ENCODE results near the gene LIG1. TPM values are rescaled to one million over a fixed set of nuclear protein-coding genes. Genes with fewer than 3 reads are reported as not detected.
"Not testable (repeated sequence)": the region's sequence is repeated elsewhere in the genome, so short reads cannot be mapped to it uniquely, and the experiment has no call there.

Gene LIG1
- total and polyA plus RNA-seq, 4 donors = 3.4 to 33.7 (median 13.6) TPM

- no peaks in the 10 kb centered on the region for H3K4me1 ChIP-seq (ENCODE audit: control insufficient read depth in 1 of 2, insufficient read depth in 2 of 2, low read length in 2 of 2)
- H3K36me3 ChIP-seq (ENCODE audit: control insufficient read depth in 1 of 2, insufficient read depth in 2 of 2, low read length in 1 of 2) = no peaks in the 10 kb centered on the region
- intact Hi-C loops (cut with DNase I) = no loop called here
- no peak overlapping the region for H3K4me3 ChIP-seq (ENCODE audit: low read length in 2 of 2)
- whole genome bisulfite sequencing, 2 donors = 86 to 88% methylated on average over 15 of the region's 15 CpGs
- no peaks in the 10 kb centered on the region for H3K27me3 ChIP-seq (ENCODE audit: control insufficient read depth in 1 of 2, insufficient read depth in 2 of 2, low read length in 1 of 2)
- DNase-seq = no peak
- no peaks in the 10 kb centered on the region for H3K9me3 ChIP-seq (ENCODE audit: control insufficient read depth, low read length)
- H3K27ac ChIP-seq (ENCODE audit: low read depth in 1 of 2, low read length in 2 of 2) = no peak overlapping the region
- no peak for ATAC-seq (ENCODE audit: low FRiP score)
Measured at GRCh38 chr19:48108997-48109782, 61.0 kb downstream of the LIG1 start.

DNA sequence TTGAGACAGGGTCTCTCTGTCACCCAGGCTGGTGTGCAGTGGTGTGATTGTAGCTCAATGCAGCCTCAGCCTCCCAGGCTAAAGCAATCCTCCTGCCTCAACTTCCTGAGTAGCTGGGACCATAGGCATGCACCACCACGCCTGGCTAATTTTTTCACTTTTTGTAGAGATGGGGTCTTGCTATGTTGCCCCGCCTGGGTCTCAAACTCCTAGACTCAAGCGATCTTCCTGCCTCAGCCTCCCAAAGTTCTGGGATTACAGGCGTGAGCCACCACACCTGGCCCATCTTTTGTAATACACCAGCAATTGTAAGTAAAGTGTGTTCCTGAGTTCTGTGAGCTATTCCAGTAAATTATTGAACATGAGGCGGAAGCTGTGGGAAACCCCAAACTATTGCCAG is 66.2 kb downstream of the LIG1 start:
- no peak overlapping the region for H3K4me3 ChIP-seq (ENCODE audit: low read length in 2 of 2)
- H3K9me3 ChIP-seq (ENCODE audit: control insufficient read depth, low read length) = no peaks in the 10 kb centered on the region
- H3K36me3 ChIP-seq (ENCODE audit: control insufficient read depth in 1 of 2, insufficient read depth in 2 of 2, low read length in 1 of 2) = peaks cover 0 to 2% of the 10 kb centered on the region in 2 donors
- DNase-seq (peak in 1 of 2 donors; percentile 22), ATAC-seq (ENCODE audit: low FRiP score) (no peak)
- intact Hi-C loops (cut with DNase I) = no loop called here
- H3K27ac ChIP-seq (ENCODE audit: low read depth in 1 of 2, low read length in 2 of 2) = no peak overlapping the region
- H3K4me1 ChIP-seq (ENCODE audit: control insufficient read depth in 1 of 2, insufficient read depth in 2 of 2, low read length in 2 of 2) = no peaks in the 10 kb centered on the region
- 91 to 98% methylated on average over 5 of the region's 5 CpGs for WGBS, 2 donors
- H3K27me3 ChIP-seq (ENCODE audit: control insufficient read depth in 1 of 2, insufficient read depth in 2 of 2, low read length in 1 of 2) = no peaks in the 10 kb centered on the region

- Histone ChIP-seq H3K9me3 (ENCODE audit: control insufficient read depth, low read length) (no peaks in the 10 kb centered on the region), H3K4me3 (ENCODE audit: low read length in 2 of 2) (no peak overlapping the region), H3K27me3 (ENCODE audit: control insufficient read depth in 1 of 2, insufficient read depth in 2 of 2, low read length in 1 of 2) (no peaks in the 10 kb centered on the region), H3K4me1 (ENCODE audit: control insufficient read depth in 1 of 2, insufficient read depth in 2 of 2, low read length in 2 of 2) (no peaks in the 10 kb centered on the region), H3K27ac (ENCODE audit: low read depth in 1 of 2, low read length in 2 of 2) (no peak overlapping the region), H3K36me3 (ENCODE audit: control insufficient read depth in 1 of 2, insufficient read depth in 2 of 2, low read length in 1 of 2) (peaks cover 0 to 2% of the 10 kb centered on the region in 2 donors)
- intact Hi-C loops (cut with DNase I) = no loop called here
- WGBS, 2 donors = 67% methylated on average over 13 of the region's 13 CpGs
- DNase-seq (peak in 1 of 2 donors; percentile 44), ATAC-seq (ENCODE audit: low FRiP score) (no peak)
Measured at GRCh38 chr19:48102870-48103751, 67.0 kb downstream of the LIG1 start.

DNA sequence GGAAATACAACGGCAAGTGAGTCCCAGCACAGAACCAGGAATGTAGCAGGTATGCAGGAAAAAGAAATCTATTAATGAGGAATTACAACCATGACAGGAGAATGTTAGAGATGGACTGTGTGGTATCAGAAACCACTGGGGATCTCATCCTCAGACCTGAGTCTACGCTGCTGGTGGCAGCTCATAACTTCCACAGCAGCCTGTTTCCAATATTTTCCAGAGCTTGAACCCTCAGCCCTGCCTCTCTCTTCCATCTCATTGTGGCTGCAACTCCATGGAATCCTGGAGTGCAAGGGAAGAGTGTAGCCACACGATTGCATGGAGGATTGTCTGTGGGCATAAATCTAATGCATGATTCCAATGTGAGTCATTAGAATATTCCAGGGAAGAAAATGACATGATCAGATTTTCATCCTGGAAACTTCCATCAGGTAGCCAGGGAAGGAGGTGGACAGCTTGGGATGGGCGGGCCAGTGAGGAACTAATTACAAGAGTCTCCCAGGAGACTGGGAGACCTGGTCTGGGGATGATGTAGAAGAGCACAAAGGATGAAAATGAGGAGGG is 74.5 kb downstream of the LIG1 start:
- Histone ChIP-seq H3K9me3 (ENCODE audit: control insufficient read depth, low read length) (peaks cover 6% of the 10 kb centered on the region), H3K36me3 (ENCODE audit: control insufficient read depth in 1 of 2, insufficient read depth in 2 of 2, low read length in 1 of 2) (peaks cover 7 to 25% of the 10 kb centered on the region in 2 donors), H3K27ac (ENCODE audit: low read depth in 1 of 2, low read length in 2 of 2) (no peak overlapping the region), H3K4me3 (ENCODE audit: low read length in 2 of 2) (no peak overlapping the region), H3K27me3 (ENCODE audit: control insufficient read depth in 1 of 2, insufficient read depth in 2 of 2, low read length in 1 of 2) (peaks cover 0 to 1% of the 10 kb centered on the region in 2 donors), H3K4me1 (ENCODE audit: control insufficient read depth in 1 of 2, insufficient read depth in 2 of 2, low read length in 2 of 2) (no peaks in the 10 kb centered on the region)
- DNase-seq (no peak), ATAC-seq (ENCODE audit: low FRiP score) (no peak)
- 69 to 73% methylated on average over 4 of the region's 4 CpGs for WGBS, 2 donors
- intact Hi-C loops (cut with DNase I) = no loop called here

- 79 to 88% methylated on average over 2 of the region's 2 CpGs for WGBS, 2 donors
- ATAC-seq (ENCODE audit: low FRiP score) = no peak
- H3K27ac ChIP-seq (ENCODE audit: low read depth in 1 of 2, low read length in 2 of 2) = no peak overlapping the region
- peaks cover 7 to 25% of the 10 kb centered on the region in 2 donors for H3K36me3 ChIP-seq (ENCODE audit: control insufficient read depth in 1 of 2, insufficient read depth in 2 of 2, low read length in 1 of 2)
- H3K4me1 ChIP-seq (ENCODE audit: control insufficient read depth in 1 of 2, insufficient read depth in 2 of 2, low read length in 2 of 2) = no peaks in the 10 kb centered on the region
- intact Hi-C loops (cut with DNase I) = no loop called here
- peak in 1 of 2 donors; percentile 8 for DNase-seq
- peaks cover 0 to 1% of the 10 kb centered on the region in 2 donors for H3K27me3 ChIP-seq (ENCODE audit: control insufficient read depth in 1 of 2, insufficient read depth in 2 of 2, low read length in 1 of 2)
- peaks cover 6% of the 10 kb centered on the region for H3K9me3 ChIP-seq (ENCODE audit: control insufficient read depth, low read length)
- H3K4me3 ChIP-seq (ENCODE audit: low read length in 2 of 2) = no peak overlapping the region
Measured at GRCh38 chr19:48094855-48095203, 75.3 kb downstream of the LIG1 start.

- H3K27ac ChIP-seq (ENCODE audit: low read depth in 1 of 2, low read length in 2 of 2) = no peak overlapping the region
- ATAC-seq (ENCODE audit: low FRiP score) = no peak
- 31 to 44% methylated on average over 1 of the region's 1 CpG for WGBS, 2 donors
- no peak for DNase-seq
- H3K4me3 ChIP-seq (ENCODE audit: low read length in 2 of 2) = no peak overlapping the region
- H3K27me3 ChIP-seq (ENCODE audit: control insufficient read depth in 1 of 2, insufficient read depth in 2 of 2, low read length in 1 of 2) = peaks cover 0 to 1% of the 10 kb centered on the region in 2 donors
- intact Hi-C loops (cut with DNase I) = no loop called here
- peaks cover 7 to 23% of the 10 kb centered on the region in 2 donors for H3K36me3 ChIP-seq (ENCODE audit: control insufficient read depth in 1 of 2, insufficient read depth in 2 of 2, low read length in 1 of 2)
- H3K9me3 ChIP-seq (ENCODE audit: control insufficient read depth, low read length) = peaks cover 6% of the 10 kb centered on the region
- no peaks in the 10 kb centered on the region for H3K4me1 ChIP-seq (ENCODE audit: control insufficient read depth in 1 of 2, insufficient read depth in 2 of 2, low read length in 2 of 2)
Measured at GRCh38 chr19:48094129-48094854, 75.9 kb downstream of the LIG1 start.

- WGBS, 2 donors = 62 to 73% methylated on average over 13 of the region's 13 CpGs
- ATAC-seq (ENCODE audit: low FRiP score); H3K27ac ChIP-seq (ENCODE audit: low read depth in 1 of 2, low read length in 2 of 2); H3K4me1 ChIP-seq (ENCODE audit: control insufficient read depth in 1 of 2, insufficient read depth in 2 of 2, low read length in 2 of 2); H3K27me3 ChIP-seq (ENCODE audit: control insufficient read depth in 1 of 2, insufficient read depth in 2 of 2, low read length in 1 of 2); intact Hi-C loops (cut with DNase I); H3K9me3 ChIP-seq (ENCODE audit: control insufficient read depth, low read length); H3K4me3 ChIP-seq (ENCODE audit: low read length in 2 of 2): not testable (repeated sequence)
- H3K36me3 ChIP-seq (ENCODE audit: control insufficient read depth in 1 of 2, insufficient read depth in 2 of 2, low read length in 1 of 2) = peaks cover 4 to 22% of the 10 kb centered on the region in 2 donors
- DNase-seq = peak in 1 of 2 donors; percentile 46
Measured at GRCh38 chr19:48091111-48091718, 78.9 kb downstream of the LIG1 start.

DNA sequence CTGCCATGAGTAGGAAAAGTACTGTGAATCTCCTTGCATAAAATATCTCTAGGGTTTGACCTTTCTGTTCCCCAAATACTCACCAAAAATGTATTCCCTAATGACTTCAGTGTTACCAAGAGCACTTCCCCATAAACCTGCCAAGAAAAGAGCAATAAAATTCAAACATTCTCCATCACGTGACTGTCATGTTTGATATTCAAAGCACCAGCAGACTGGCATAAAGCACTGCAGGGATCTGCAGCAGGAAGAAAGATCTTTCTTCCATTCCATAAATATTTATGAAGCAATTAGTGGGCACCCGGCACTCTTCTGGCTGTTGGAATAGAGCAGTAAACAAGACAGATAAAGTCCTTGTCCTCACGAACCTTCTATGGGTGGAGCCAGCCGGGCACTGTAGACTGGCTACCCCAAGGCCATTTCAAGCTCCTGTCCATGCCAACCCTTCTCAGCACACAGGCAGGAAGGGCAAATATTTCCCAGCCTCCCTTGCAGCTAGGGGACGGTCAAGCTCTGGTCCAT is 79.8 kb downstream of the LIG1 start:
- peaks cover 6% of the 10 kb centered on the region for H3K9me3 ChIP-seq (ENCODE audit: control insufficient read depth, low read length)
- peaks cover 3 to 18% of the 10 kb centered on the region in 2 donors for H3K36me3 ChIP-seq (ENCODE audit: control insufficient read depth in 1 of 2, insufficient read depth in 2 of 2, low read length in 1 of 2)
- H3K27me3 ChIP-seq (ENCODE audit: control insufficient read depth in 1 of 2, insufficient read depth in 2 of 2, low read length in 1 of 2) = peaks cover 0 to 1% of the 10 kb centered on the region in 2 donors
- ATAC-seq (ENCODE audit: low FRiP score) (no peak), DNase-seq (peak in 1 of 2 donors; percentile 21)
- no peak overlapping the region for H3K4me3 ChIP-seq (ENCODE audit: low read length in 2 of 2)
- intact Hi-C loops (cut with DNase I) = no loop called here
- no peak overlapping the region for H3K27ac ChIP-seq (ENCODE audit: low read depth in 1 of 2, low read length in 2 of 2)
- H3K4me1 ChIP-seq (ENCODE audit: control insufficient read depth in 1 of 2, insufficient read depth in 2 of 2, low read length in 2 of 2) = no peaks in the 10 kb centered on the region
- 59 to 64% methylated on average over 5 of the region's 5 CpGs for WGBS, 2 donors

Measured in aorta (tissue), 5 donors.